GM21526 (cell line): Measurements from ENCODE around the gene TSHR.
"Not testable (repeated sequence)": the region's sequence is repeated elsewhere in the genome, so short reads cannot be mapped to it uniquely, and the experiment has no call there.

Source experiments
- ATAC-seq: cut with Tn5 transposase; IDR thresholded peaks from one replicate; pipeline ENCODE4 v1.9.1; 2021; ENCODE audit warnings: moderate library complexity; ENCODE audit not compliant: unreplicated experiment, low FRiP score

TSHR gene

GRCh38 chr14:80948291-80948690, 7.1 kb upstream of the TSHR start:
- no peak for ATAC-seq

GRCh38 chr14:80951491-80951890, 3.9 kb upstream of the TSHR start:
- no peak for ATAC-seq

GRCh38 chr14:80953211-80953610, 2.2 kb upstream of the TSHR start:
- ATAC-seq: not testable (repeated sequence)

GRCh38 chr14:80954687-80955299, 628 bp upstream of the TSHR start:
- ATAC-seq: peak; percentile 37

GRCh38 chr14:80956102-80956501, 681 bp downstream of the TSHR start:
- no peak for ATAC-seq

- ATAC-seq: no peak
Measured at GRCh38 chr14:80956922-80957321, 1.5 kb downstream of the TSHR start.

GRCh38 chr14:80957613-80958012, 2.2 kb downstream of the TSHR start:
- no peak for ATAC-seq

- ATAC-seq: no peak
Measured at GRCh38 chr14:80958226-80958625, 2.8 kb downstream of the TSHR start.

- ATAC-seq: no peak
Measured at GRCh38 chr14:80958939-80959338, 3.5 kb downstream of the TSHR start.

GRCh38 chr14:80959496-80959895, 4.1 kb downstream of the TSHR start:
- ATAC-seq: peak; percentile 98

- ATAC-seq: no peak
Measured at GRCh38 chr14:80965037-80965436, 9.6 kb downstream of the TSHR start.

GRCh38 chr14:80973931-80974641, 18.7 kb downstream of the TSHR start:
- ATAC-seq: no peak

- ATAC-seq: no peak
Measured at GRCh38 chr14:80974679-80975078, 19.3 kb downstream of the TSHR start.

GRCh38 chr14:80977221-80977620, 21.8 kb downstream of the TSHR start:
- peak; percentile 79 for ATAC-seq

- ATAC-seq: no peak
Measured at GRCh38 chr14:80978403-80978802, 23.0 kb downstream of the TSHR start.

- no peak for ATAC-seq
Measured at GRCh38 chr14:80979951-80980350, 24.5 kb downstream of the TSHR start.

GRCh38 chr14:80981156-80981555, 25.7 kb downstream of the TSHR start:
- ATAC-seq: no peak

- no peak for ATAC-seq
Measured at GRCh38 chr14:80981673-80982072, 26.3 kb downstream of the TSHR start.

GRCh38 chr14:80982711-80983110, 27.3 kb downstream of the TSHR start:
- no peak for ATAC-seq

GRCh38 chr14:80987235-80988032, 32.0 kb downstream of the TSHR start:
- ATAC-seq: peak; percentile 79

GRCh38 chr14:80988192-80988591, 32.8 kb downstream of the TSHR start:
- ATAC-seq: no peak
